Endothelial cell of umbilical vein (primary cell): Measurements from ENCODE around the gene RAD51B. TPM values are rescaled to one million over a fixed set of nuclear protein-coding genes. Genes with fewer than 3 reads are reported as not detected.

Experiments
- BruUV-seq: library from RNA; stranded (reverse); fragments of 400-500 nt; replicated peaks from 2 replicates; lab custom pipeline; 2021; lab: Mats Ljungman, UMichigan
- CTCF ChIA-PET: fragments of 300-600, 350-600 bp; sonication (Branson Sonifier 250); formaldehyde crosslinking; loops from one replicate; lab custom pipeline; 2021; ENCODE audit warnings: antibody characterized with exemption, inconsistent platforms; lab: Charles Lee
- POLR2A ChIA-PET: fragments of 300-600, 350-600 bp; sonication (Branson Sonifier 250); formaldehyde crosslinking; loops from one replicate; lab custom pipeline; 2021; ENCODE audit warnings: antibody characterized with exemption, inconsistent platforms; lab: Charles Lee
- DNase-seq: peaks from one replicate; pipeline ENCODE4 v3.0.0-alpha.2; 2011; ENCODE audit warnings: low read depth, low spot score
- FAIRE-seq: peaks from 2 replicates; lab custom pipeline; 2011; peaks lifted over from hg19 to GRCh38; lab: Jason Lieb, UNC
- H2AFZ ChIP-seq: 2 replicates; pipeline ENCODE4 v1.6.0; 2012; ENCODE audit warnings: low read depth, low read length, control low read depth, inconsistent platforms
- H3K27ac ChIP-seq: 2 replicates; pipeline ENCODE4 v1.5.1; 2011; ENCODE audit warnings: low read depth, mild to moderate bottlenecking, control low read depth, low read length, moderate library complexity; ENCODE audit not compliant: insufficient read depth
- H3K27me3 ChIP-seq, 2 experiments: 2 replicates each; pipeline versions ENCODE4 v1.6.0 to v1.6.1; 2011; ENCODE audit warnings: low read length in 2 of 2, mixed read lengths in 1 of 2; ENCODE audit not compliant: control insufficient read depth in 2 of 2, insufficient read depth in 2 of 2
- H3K36me3 ChIP-seq, 2 experiments: 2 replicates in 1 of 2; 3 replicates in 1 of 2; pipeline ENCODE4 v1.5.1; 2011; ENCODE audit warnings: low read length in 2 of 2, mild to moderate bottlenecking in 1 of 2, moderate library complexity in 1 of 2; ENCODE audit not compliant: control insufficient read depth in 2 of 2, insufficient read depth in 2 of 2; ENCODE audit errors: extremely low read depth in 1 of 2
- H3K4me1 ChIP-seq: 3 replicates; pipeline ENCODE4 v1.5.1; 2011; ENCODE audit warnings: mild to moderate bottlenecking, low read length; ENCODE audit not compliant: control insufficient read depth, insufficient read depth; ENCODE audit errors: extremely low read depth
- H3K4me2 ChIP-seq: 2 replicates; pipeline ENCODE4 v1.6.1; 2011; ENCODE audit warnings: low read length, control low read depth, mixed read lengths; ENCODE audit not compliant: insufficient read depth
- H3K4me3 ChIP-seq, 3 experiments: fragments of 200-600 bp in 1 of 3; sonication (generic), shearing (Covaris generic) in 1 of 3; replicated peaks in 1 of 3; 2 replicates each; pipeline ENCODE4 v1.5.1; 2011 to 2016; ENCODE audit warnings: control low read depth in 3 of 3, low read length in 3 of 3, mild to moderate bottlenecking in 2 of 3, inconsistent platforms in 1 of 3, low read depth in 1 of 3, moderate library complexity in 1 of 3; ENCODE audit not compliant: insufficient read depth in 1 of 3
- H3K79me2 ChIP-seq: 2 replicates; pipeline ENCODE4 v1.6.0; 2012; ENCODE audit warnings: low read length, inconsistent platforms; ENCODE audit not compliant: control insufficient read depth, insufficient read depth
- H3K9ac ChIP-seq: replicated peaks from 2 replicates; pipeline ENCODE3; 2011; ENCODE audit warnings: low read length, control low read depth; ENCODE audit not compliant: insufficient read depth; ENCODE audit errors: extremely low read depth
- H3K9me1 ChIP-seq: replicated peaks from 3 replicates; pipeline ENCODE4 v1.6.0; 2011; ENCODE audit warnings: mild to moderate bottlenecking, low read length; ENCODE audit not compliant: control insufficient read depth, insufficient read depth; ENCODE audit errors: extremely low read depth
- H3K9me3 ChIP-seq: replicated peaks from 2 replicates; pipeline ENCODE4 v1.5.1; 2012; ENCODE audit warnings: low read length, inconsistent platforms; ENCODE audit not compliant: control insufficient read depth, insufficient read depth
- H4K20me1 ChIP-seq: replicated peaks from 2 replicates; pipeline ENCODE3; 2011; ENCODE audit warnings: mild to moderate bottlenecking, low read length; ENCODE audit not compliant: control insufficient read depth, insufficient read depth; ENCODE audit errors: extremely low read depth
- CTCF ChIP-seq, 2 donors: IDR thresholded peaks; 1 replicate in 1 of 2; 2 replicates in 1 of 2; pipeline ENCODE4 v1.5.1; 2011; ENCODE audit warnings: low read length in 2 of 2, mild to moderate bottlenecking in 2 of 2, moderate library complexity in 2 of 2, control low read depth in 1 of 2, inconsistent platforms in 1 of 2, low read depth in 1 of 2; ENCODE audit not compliant: insufficient read depth in 1 of 2; ENCODE audit errors: extremely low read depth in 1 of 2
- EZH2 ChIP-seq: IDR thresholded peaks from 2 replicates; pipeline ENCODE4 v1.6.1; 2012; ENCODE audit warnings: borderline replicate concordance, low read depth, mild to moderate bottlenecking, moderate library complexity, low read length, inconsistent platforms; ENCODE audit not compliant: severe bottlenecking
- GATA2 ChIP-seq: IDR thresholded peaks from 2 replicates; pipeline ENCODE4 v1.7.0; 2011; ENCODE audit warnings: low read depth, mild to moderate bottlenecking, moderate library complexity, mixed read lengths, low read length; ENCODE audit not compliant: insufficient read length, insufficient read depth
- JUN ChIP-seq: IDR thresholded peaks from 2 replicates; pipeline ENCODE4 v1.6.1; 2011; ENCODE audit warnings: borderline replicate concordance, low read depth; ENCODE audit not compliant: insufficient read length, insufficient read depth
- MAX ChIP-seq: IDR thresholded peaks from 2 replicates; pipeline ENCODE4 v1.6.1; 2011; ENCODE audit not compliant: insufficient read depth, insufficient read length
- MYC ChIP-seq: IDR thresholded peaks from one replicate; pipeline ENCODE4 v1.6.1; 2011; ENCODE audit warnings: mild to moderate bottlenecking, low read depth, low read length
- POLR2A ChIP-seq: IDR thresholded peaks from 2 replicates; pipeline ENCODE4 v1.6.1; 2012; ENCODE audit warnings: low read depth, mild to moderate bottlenecking, control low read depth, low read length
- POLR2AphosphoS5 ChIP-seq: IDR thresholded peaks from 2 replicates; pipeline ENCODE4 v1.6.1; 2012; ENCODE audit warnings: low read depth, mild to moderate bottlenecking, control low read depth, low read length, moderate library complexity; ENCODE audit not compliant: insufficient read depth
- dilution Hi-C: fragments of 300-500 bp; cut with MboI; formaldehyde crosslinking; loops from one replicate; pipeline ENCODE4 v1.15.0; 2019; ENCODE audit warnings: low sequenced_read_pairs; ENCODE audit not compliant: extremely low pct_ligation_motif_present
- intact Hi-C: fragments of 100-400 bp; cut with micrococcal nuclease; formaldehyde crosslinking; loops from one replicate; pipeline ENCODE4 v1.10.0; 2022
- polyA plus RNA-seq, 4 experiments: library from polyadenylated mRNA; depleted of rRNA in 3 of 4; stranded (reverse) in 3 of 4; unstranded in 1 of 4; fragments of >200 nt; gene quantifications; 2 replicates each; pipeline versions ENCODE4 v1.2.1 to v1.2.3, GENCODE V29; 2011 to 2012; ENCODE audit warnings: missing spikeins in 1 of 4
- total RNA-seq: library from RNA; stranded (reverse); gene quantifications from 2 replicates; pipeline ENCODE4 v1.2.3, GENCODE V29; 2021

Gene RAD51B
- total and polyA plus RNA-seq, 2 donors (not counting 3 experiments of a cell fraction or from before 2014, with no cell fraction given), result 3.9 to 19.0 TPM

GRCh38 chr14:68374682-68375081 is 555.1 kb downstream of the RAD51B start:
- Histone ChIP-seq H3K4me2 (no peak overlapping the region), H3K27ac (no peak overlapping the region), H2AFZ (no peak overlapping the region), H3K9ac (no peak overlapping the region), H3K79me2 (no peaks in the 10 kb centered on the region), H3K27me3 (no peaks in the 10 kb centered on the region), H3K9me3 (no peaks in the 10 kb centered on the region), H3K36me3 (no peaks in the 10 kb centered on the region), H3K9me1 (no peaks in the 10 kb centered on the region), H4K20me1 (no peaks in the 10 kb centered on the region), H3K4me1 (peaks cover 14% of the 10 kb centered on the region), H3K4me3 (no peak overlapping the region)
- TF ChIP-seq MAX (no peak), POLR2A (no peak), EZH2 (no peak), MYC (no peak), CTCF (IDR thresholded peaks at IDR 0.05; ENCODE audit: extremely low read depth in 1 of 2, insufficient read depth in 1 of 2, low read depth in 1 of 2, low read length in 2 of 2) (no peak), POLR2AphosphoS5 (no peak), GATA2 (no peak), JUN (no peak)
- POLR2A ChIA-PET, result no interaction called here
- CTCF ChIA-PET, result interaction anchor here (1.5 to 2.9 kb wide), 2 partner anchors 8 to 14 kb away, joined by 4 to 6 read pairs; no protein-coding TSS in a partner anchor
- no peak for FAIRE-seq
- dilution Hi-C loops (no loop called here), intact Hi-C loops (loop anchor here (5.0 kb wide), 1 partner anchor 418 kb away; the partner anchor contains the start of gene ZFP36L1)
- DNase-seq, result no peak
- BruUV-seq, result no TSS peak
